Gastrocnemius medialis (tissue), 4 donors: ENCODE data around the gene MAN1B1. TPM values are rescaled to one million over a fixed set of nuclear protein-coding genes. Genes with fewer than 3 reads are reported as not detected.

Experiments
- ATAC-seq, 2 donors: fragments of 150-250 bp; one replicate each; pipeline ENCODE4 v1.9.1; 2016
- DNase-seq, 2 donors: peaks; one replicate each; pipeline ENCODE4 v3.0.0-alpha.2; 2019
- H3K27ac ChIP-seq, 4 donors: fragments of 200-600 bp; sonication (generic); 1 replicate in 1 of 4; 2 replicates in 3 of 4; pipeline ENCODE4 v1.5.1; 2016 to 2018; ENCODE audit warnings: mild to moderate bottlenecking in 2 of 4, moderate library complexity in 1 of 4
- H3K27me3 ChIP-seq, 3 donors: fragments of 200-600 bp; sonication (generic) in 2 of 3; 1 replicate in 1 of 3; 2 replicates in 2 of 3; pipeline versions ENCODE4 v1.5.1 to v1.6.0; 2016 to 2019; ENCODE audit warnings: mild to moderate bottlenecking in 1 of 3, moderate library complexity in 1 of 3
- H3K36me3 ChIP-seq, 2 donors: fragments of 200-600 bp; sonication (generic) in 1 of 2; one replicate each; pipeline ENCODE4 v1.5.1; 2017 to 2018
- H3K4me1 ChIP-seq, 2 donors: fragments of 200-600 bp; sonication (generic) in 1 of 2; one replicate each; pipeline ENCODE4 v1.5.1; 2016 to 2017; ENCODE audit warnings: mild to moderate bottlenecking in 2 of 2
- H3K4me3 ChIP-seq, 4 donors: fragments of 200-600 bp; sonication (generic) in 3 of 4; 1 replicate in 1 of 4; 2 replicates in 3 of 4; pipeline ENCODE4 v1.5.1; 2016 to 2019; ENCODE audit warnings: mild to moderate bottlenecking in 2 of 4
- H3K9me3 ChIP-seq, 3 donors: fragments of 200-600 bp; sonication (generic) in 2 of 3; 1 replicate in 1 of 3; 2 replicates in 2 of 3; pipeline ENCODE4 v1.5.1; 2016 to 2019
- CTCF ChIP-seq, 5 experiments: fragments of 450-650 bp in 3 of 5; fragments of 200-600 bp in 2 of 5; sonication (generic) in 2 of 5; IDR thresholded peaks in 4 of 5; conservative IDR thresholded peaks in 1 of 5; 1 replicate in 4 of 5; 2 replicates in 1 of 5; pipeline ENCODE4 v1.5.1; 2016 to 2019; ENCODE audit warnings: antibody characterized with exemption in 5 of 5, mild to moderate bottlenecking in 3 of 5, moderate library complexity in 3 of 5
- POLR2A ChIP-seq, 2 donors: fragments of 450-650 bp; IDR thresholded peaks; one replicate each; pipeline ENCODE4 v1.6.1; 2017; ENCODE audit warnings: antibody characterized with exemption in 2 of 2, mild to moderate bottlenecking in 2 of 2, moderate library complexity in 2 of 2
- in situ Hi-C, 4 donors: fragments of 200-750 bp; cut with MboI; loops; one replicate each; pipeline versions ENCODE4 v1.15.0 to v1.8.0; 2017; ENCODE audit warnings: low sequenced_read_pairs in 4 of 4
- intact Hi-C: fragments of 100-400 bp; cut with DNase I; formaldehyde crosslinking; loops from one replicate; pipeline ENCODE4 v1.15.1; 2023; ENCODE audit warnings: low total_unique reads
- total RNA-seq, 4 donors: library from RNA; depleted of rRNA; stranded (reverse); fragments of >200 nt; gene quantifications; one replicate each; pipeline versions ENCODE4 v1.1.0 to v1.2.3, GENCODE V29; 2016

Gene MAN1B1
- total RNA-seq, 4 donors from 2014 or later, result 15.9 to 31.9 (median 21.1) TPM

GRCh38 chr9:137110147-137110910 is 23.5 kb downstream of the MAN1B1 start:
- intact Hi-C loops (no loop called here), in situ Hi-C loops (loop anchor here in 2 of 4 donors (10.0 kb wide), 1 partner anchor 124 kb away; the partner anchor contains the start of gene SLC34A3 (in 2 of the 2))
- DNase-seq, result no peak
- Histone ChIP-seq H3K27ac (no peak overlapping the region), H3K4me3 (no peak overlapping the region), H3K27me3 (no peaks in the 10 kb centered on the region), H3K9me3 (no peaks in the 10 kb centered on the region), H3K4me1 (peaks cover 5 to 9% of the 10 kb centered on the region in 2 donors), H3K36me3 (peaks cover 0 to 71% of the 10 kb centered on the region in 2 donors)
- TF ChIP-seq CTCF (IDR thresholded peaks at IDR 0.05 in 4 of 5, conservative IDR thresholded peaks at IDR 0.05 in 1 of 5), result no peak
- no peak for TF ChIP-seq POLR2A (IDR thresholded peaks at IDR 0.05)
- ATAC-seq, result no peak

GRCh38 chr9:137110911-137111787 is 24.4 kb downstream of the MAN1B1 start:
- ATAC-seq, result no peak
- DNase-seq, result no peak
- H3K27ac ChIP-seq, result no peak overlapping the region
- no peak for TF ChIP-seq POLR2A (IDR thresholded peaks at IDR 0.05)
- no peak for TF ChIP-seq CTCF (IDR thresholded peaks at IDR 0.05 in 4 of 5, conservative IDR thresholded peaks at IDR 0.05 in 1 of 5)
- intact Hi-C loops (no loop called here), in situ Hi-C loops (loop anchor here in 2 of 4 donors (10.0 kb wide), 1 partner anchor 124 kb away; the partner anchor contains the start of gene SLC34A3 (in 2 of the 2))
- peaks cover 0 to 62% of the 10 kb centered on the region in 2 donors for H3K36me3 ChIP-seq
- no peaks in the 10 kb centered on the region for H3K27me3 ChIP-seq
- peaks cover 6 to 9% of the 10 kb centered on the region in 2 donors for H3K4me1 ChIP-seq
- no peaks in the 10 kb centered on the region for H3K9me3 ChIP-seq
- no peak overlapping the region for H3K4me3 ChIP-seq

GRCh38 chr9:137111788-137112563 is 25.2 kb downstream of the MAN1B1 start:
- in situ Hi-C loops, result loop anchor here in 2 of 4 donors (10.0 kb wide), 1 partner anchor 123 kb away; the partner anchor contains the start of gene SLC34A3 (in 2 of the 2)

GRCh38 chr9:137112564-137113384 is 26.0 kb downstream of the MAN1B1 start:
- peaks cover 6 to 9% of the 10 kb centered on the region in 2 donors for H3K4me1 ChIP-seq
- no peaks in the 10 kb centered on the region for H3K27me3 ChIP-seq
- ATAC-seq, result no peak
- H3K4me3 ChIP-seq, result no peak overlapping the region
- intact Hi-C loops, result no loop called here
- DNase-seq, result no peak
- in situ Hi-C loops, result loop anchor here in 2 of 4 donors (10.0 kb wide), 1 partner anchor 122 kb away; the partner anchor contains the start of gene SLC34A3 (in 2 of the 2)
- TF ChIP-seq CTCF (IDR thresholded peaks at IDR 0.05 in 4 of 5, conservative IDR thresholded peaks at IDR 0.05 in 1 of 5) (no peak), POLR2A (IDR thresholded peaks at IDR 0.05) (no peak)
- no peak overlapping the region for H3K27ac ChIP-seq
- H3K9me3 ChIP-seq, result no peaks in the 10 kb centered on the region
- H3K36me3 ChIP-seq, result peaks cover 0 to 48% of the 10 kb centered on the region in 2 donors

More at GRCh38 chr9:137111788-137112563, 25.2 kb downstream of the MAN1B1 start:
- H3K4me1 ChIP-seq, result peaks cover 6 to 9% of the 10 kb centered on the region in 2 donors
- no peak for TF ChIP-seq POLR2A (IDR thresholded peaks at IDR 0.05)
- no peak for ATAC-seq
- DNase-seq, result no peak
- H3K9me3 ChIP-seq, result no peaks in the 10 kb centered on the region
- no peak overlapping the region for H3K27ac ChIP-seq
- no peak overlapping the region for H3K4me3 ChIP-seq
- intact Hi-C loops, result no loop called here
- H3K27me3 ChIP-seq, result no peaks in the 10 kb centered on the region
- peaks cover 0 to 56% of the 10 kb centered on the region in 2 donors for H3K36me3 ChIP-seq
